NCI-H187 treated with DMSO at 0.1 percent for 48 hours (cell line): Measurements from ENCODE around the gene RHEX.
"Not testable (repeated sequence)": the region's sequence is repeated elsewhere in the genome, so short reads cannot be mapped to it uniquely, and the experiment has no call there.

Experiments used
- DNase-seq: peaks from one replicate; lab custom pipeline; 2025; lab: John Stamatoyannopoulos, UW

Gene RHEX

GRCh38 chr1:206030714-206031113 lies 22.3 kb upstream of the RHEX start:
- DNase-seq = peak; percentile 78

GRCh38 chr1:206032380-206033140 lies 20.4 kb upstream of the RHEX start:
- no peak for DNase-seq

GRCh38 chr1:206035027-206035426 lies 17.9 kb upstream of the RHEX start:
- DNase-seq = peak; percentile 59

- no peak for DNase-seq
Measured at GRCh38 chr1:206036663-206037455, 16.1 kb upstream of the RHEX start.

- DNase-seq = no peak
Measured at GRCh38 chr1:206037581-206037980, 15.4 kb upstream of the RHEX start.

GRCh38 chr1:206039046-206039973 lies 13.7 kb upstream of the RHEX start:
- DNase-seq = no peak

- DNase-seq = no peak
Measured at GRCh38 chr1:206040328-206040727, 12.6 kb upstream of the RHEX start.

- peak; percentile 67 for DNase-seq
Measured at GRCh38 chr1:206041640-206042039, 11.3 kb upstream of the RHEX start.

GRCh38 chr1:206047271-206047670 lies 5.7 kb upstream of the RHEX start:
- DNase-seq = no peak

GRCh38 chr1:206048582-206048981 lies 4.4 kb upstream of the RHEX start:
- DNase-seq = no peak

GRCh38 chr1:206049293-206049692 lies 3.7 kb upstream of the RHEX start:
- no peak for DNase-seq

GRCh38 chr1:206049919-206050600 lies 2.9 kb upstream of the RHEX start:
- no peak for DNase-seq

GRCh38 chr1:206050655-206051235 lies 2.2 kb upstream of the RHEX start:
- DNase-seq = no peak

GRCh38 chr1:206052231-206052865 lies 625 bp upstream of the RHEX start:
- DNase-seq = not testable (repeated sequence)

- DNase-seq = not testable (repeated sequence)
Measured at GRCh38 chr1:206053616-206054015, 643 bp downstream of the RHEX start.

GRCh38 chr1:206055069-206055625 lies 2.2 kb downstream of the RHEX start:
- not testable (repeated sequence) for DNase-seq

GRCh38 chr1:206055639-206056323 lies 2.8 kb downstream of the RHEX start:
- not testable (repeated sequence) for DNase-seq

- not testable (repeated sequence) for DNase-seq
Measured at GRCh38 chr1:206058289-206058926, 5.4 kb downstream of the RHEX start.

- no peak for DNase-seq
Measured at GRCh38 chr1:206058927-206059292, 5.9 kb downstream of the RHEX start.
